Measurements from ENCODE around the gene MANBA. TPM values are rescaled to one million over a fixed set of nuclear protein-coding genes. Genes with fewer than 3 reads are reported as not detected.
A peak's percentile ranks its signal among the peaks of the same experiment; 100 is the strongest.

MANBA gene
- total and polyA plus RNA-seq, 2 of the 4 experiments (the other 2 are of a cell fraction), result 11.5 to 17.2 TPM

DNA sequence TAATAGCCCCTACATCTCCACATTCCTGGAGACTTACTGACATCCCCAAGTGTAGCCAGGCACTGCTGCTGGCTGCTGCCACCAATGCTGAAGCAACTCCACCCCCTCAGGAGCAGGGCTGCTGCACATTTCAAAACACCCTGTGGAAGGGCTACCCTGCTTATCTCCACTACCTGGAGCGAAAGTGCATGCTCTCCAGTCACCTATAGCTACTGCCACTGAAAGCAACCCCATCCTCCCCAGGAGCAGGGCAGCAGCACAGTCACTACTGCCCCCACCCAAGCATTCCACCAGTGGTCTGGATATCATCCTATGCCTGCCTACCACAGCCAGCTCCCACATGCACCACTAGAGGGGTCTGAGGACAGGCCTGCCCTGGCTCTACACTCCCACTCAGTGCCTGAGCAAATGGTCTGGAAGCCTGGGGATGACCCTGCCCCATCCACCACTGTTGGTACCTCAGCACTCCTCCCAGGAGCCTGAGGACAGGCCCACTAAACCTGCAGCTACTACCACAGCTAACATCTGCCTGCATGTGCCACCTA lies 55.3 kb downstream of the MANBA start:
- H3K9me1 ChIP-seq (ENCODE audit: insufficient read depth, low read length), result peaks cover 12% of the 10 kb centered on the region
- no peak overlapping the region for H3K4ac ChIP-seq (ENCODE audit: low read depth, low read length)
- H3K27me3 ChIP-seq (ENCODE audit: control insufficient read depth, insufficient read depth, low read length), result no peaks in the 10 kb centered on the region
- no TSS peak for BruUV-seq (replicated peaks)
- no peak overlapping the region for H3K4me2 ChIP-seq (ENCODE audit: low read depth, low read length)
- no peak overlapping the region for H2BK120ac ChIP-seq (ENCODE audit: low read depth, low read length)
- ATAC-seq (ENCODE audit: low read depth) (peak; percentile 32; the same call in 1 of the 2 replicates), DNase-seq (no peak)
- no peaks in the 10 kb centered on the region for H3K36me3 ChIP-seq (ENCODE audit: control insufficient read depth, insufficient read depth, low read length)
- ChIA-PET POLR2A (ENCODE audit: unreplicated experiment) (no interaction called here), CTCF (interaction anchor here (0.6 to 1.5 kb wide), 2 partner anchors 9 to 190 kb away, joined by 3 read pairs; no protein-coding TSS in a partner anchor)
- H3K9ac ChIP-seq (ENCODE audit: low read depth, low read length), result no peak overlapping the region
- H3K79me1 ChIP-seq (ENCODE audit: low read depth in 1 of 2, low read length in 2 of 2), result peaks cover 10 to 18% of the 10 kb centered on the region in 2 experiments; a peak in 3 of 4 replicates
- H2AK9ac ChIP-seq (replicated peaks; ENCODE audit: low read depth, low read length, poor library complexity), result peak overlapping the region; percentile 45
- H4K91ac ChIP-seq (ENCODE audit: insufficient read depth, low read depth, low read length), result no peak overlapping the region
- no peak overlapping the region for H2BK15ac ChIP-seq (ENCODE audit: low read depth, low read length)
- no peak overlapping the region for H4K8ac ChIP-seq (ENCODE audit: low read depth in 2 of 2, low read length in 2 of 2)
- no peak overlapping the region for H3K23ac ChIP-seq (ENCODE audit: low read depth, low read length)
- H3K56ac ChIP-seq (ENCODE audit: extremely low read depth, insufficient read depth, low read length), result no peak overlapping the region
- H2AK5ac ChIP-seq (ENCODE audit: low read depth, low read length), result peak overlapping the region; percentile 14; the same call in 1 of the 2 replicates
- no peaks in the 10 kb centered on the region; the same call in 1 of the 2 replicates for H3K4me1 ChIP-seq (ENCODE audit: control insufficient read depth, insufficient read depth, low read length)
- no peak overlapping the region for H3K4me3 ChIP-seq (ENCODE audit: insufficient read depth, low read depth, low read length)
- no peak overlapping the region for H3K27ac ChIP-seq (ENCODE audit: insufficient read depth, low read length)
- 100% methylated on average over 1 of the region's 1 CpG; no CpG with 5 or more reads in 1 of the 2 experiments for WGBS, 2 experiments (ENCODE audit: extremely low coverage in 2 of 2, insufficient read length in 1 of 2)
- H2BK5ac ChIP-seq (ENCODE audit: low read depth, low read length, poor library complexity, severe bottlenecking), result no peak overlapping the region
- peak overlapping the region; percentile 24 for H2AFZ ChIP-seq (replicated peaks; ENCODE audit: low read length, poor library complexity)
- dilution Hi-C loops (cut with HindIII; ENCODE audit: low sequenced_read_pairs, unreplicated experiment) (no loop called here), in situ Hi-C loops (cut with MboI; ENCODE audit: low sequenced_read_pairs) (no loop called here), intact Hi-C loops (cut with micrococcal nuclease) (no loop called here)
- no peaks in the 10 kb centered on the region for H4K20me1 ChIP-seq (ENCODE audit: insufficient read depth, low read length)
- H3K14ac ChIP-seq (replicated peaks; ENCODE audit: low read depth, low read length), result no peak overlapping the region
- TF ChIP-seq MAZ (IDR thresholded peaks at IDR 0.05; ENCODE audit: borderline replicate concordance, low read depth, low read length) (no peak), RCOR1 (IDR thresholded peaks at IDR 0.05; ENCODE audit: insufficient replicate concordance, low read length) (no peak), MAFK (IDR thresholded peaks at IDR 0.05; ENCODE audit: low read depth, low read length) (no peak), CEBPB (IDR thresholded peaks at IDR 0.05; ENCODE audit: low read depth, low read length) (no peak), RFX5 (IDR thresholded peaks at IDR 0.05; ENCODE audit: low read depth, low read length) (no peak), BHLHE40 (IDR thresholded peaks at IDR 0.05; ENCODE audit: low read depth, low read length) (no peak), MXI1 (IDR thresholded peaks at IDR 0.05; ENCODE audit: borderline replicate concordance, low read depth, low read length) (no peak), POLR2A (IDR thresholded peaks at IDR 0.05; ENCODE audit: low read depth, low read length) (no peak), SMC3 (IDR thresholded peaks at IDR 0.05; ENCODE audit: low read depth, low read length) (no peak), RAD21 (IDR thresholded peaks at IDR 0.05; ENCODE audit: low read length) (no peak), FOS (IDR thresholded peaks at IDR 0.05; ENCODE audit: low read depth, low read length) (no peak), NFE2L2 (IDR thresholded peaks at IDR 0.05; ENCODE audit: low read depth, low read length) (no peak)
- TF ChIP-seq, protein P1, sequence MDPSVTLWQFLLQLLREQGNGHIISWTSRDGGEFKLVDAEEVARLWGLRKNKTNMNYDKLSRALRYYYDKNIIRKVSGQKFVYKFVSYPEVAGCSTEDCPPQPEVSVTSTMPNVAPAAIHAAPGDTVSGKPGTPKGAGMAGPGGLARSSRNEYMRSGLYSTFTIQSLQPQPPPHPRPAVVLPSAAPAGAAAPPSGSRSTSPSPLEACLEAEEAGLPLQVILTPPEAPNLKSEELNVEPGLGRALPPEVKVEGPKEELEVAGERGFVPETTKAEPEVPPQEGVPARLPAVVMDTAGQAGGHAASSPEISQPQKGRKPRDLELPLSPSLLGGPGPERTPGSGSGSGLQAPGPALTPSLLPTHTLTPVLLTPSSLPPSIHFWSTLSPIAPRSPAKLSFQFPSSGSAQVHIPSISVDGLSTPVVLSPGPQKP (IDR thresholded peaks at IDR 0.05; ENCODE audit: borderline replicate concordance, low read depth, low read length), result no peak
- TF ChIP-seq, protein P2, sequence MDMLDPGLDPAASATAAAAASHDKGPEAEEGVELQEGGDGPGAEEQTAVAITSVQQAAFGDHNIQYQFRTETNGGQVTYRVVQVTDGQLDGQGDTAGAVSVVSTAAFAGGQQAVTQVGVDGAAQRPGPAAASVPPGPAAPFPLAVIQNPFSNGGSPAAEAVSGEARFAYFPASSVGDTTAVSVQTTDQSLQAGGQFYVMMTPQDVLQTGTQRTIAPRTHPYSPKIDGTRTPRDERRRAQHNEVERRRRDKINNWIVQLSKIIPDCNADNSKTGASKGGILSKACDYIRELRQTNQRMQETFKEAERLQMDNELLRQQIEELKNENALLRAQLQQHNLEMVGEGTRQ (IDR thresholded peaks at IDR 0.05; ENCODE audit: low read depth, low read length), result no peak
- TF ChIP-seq, protein P3, sequence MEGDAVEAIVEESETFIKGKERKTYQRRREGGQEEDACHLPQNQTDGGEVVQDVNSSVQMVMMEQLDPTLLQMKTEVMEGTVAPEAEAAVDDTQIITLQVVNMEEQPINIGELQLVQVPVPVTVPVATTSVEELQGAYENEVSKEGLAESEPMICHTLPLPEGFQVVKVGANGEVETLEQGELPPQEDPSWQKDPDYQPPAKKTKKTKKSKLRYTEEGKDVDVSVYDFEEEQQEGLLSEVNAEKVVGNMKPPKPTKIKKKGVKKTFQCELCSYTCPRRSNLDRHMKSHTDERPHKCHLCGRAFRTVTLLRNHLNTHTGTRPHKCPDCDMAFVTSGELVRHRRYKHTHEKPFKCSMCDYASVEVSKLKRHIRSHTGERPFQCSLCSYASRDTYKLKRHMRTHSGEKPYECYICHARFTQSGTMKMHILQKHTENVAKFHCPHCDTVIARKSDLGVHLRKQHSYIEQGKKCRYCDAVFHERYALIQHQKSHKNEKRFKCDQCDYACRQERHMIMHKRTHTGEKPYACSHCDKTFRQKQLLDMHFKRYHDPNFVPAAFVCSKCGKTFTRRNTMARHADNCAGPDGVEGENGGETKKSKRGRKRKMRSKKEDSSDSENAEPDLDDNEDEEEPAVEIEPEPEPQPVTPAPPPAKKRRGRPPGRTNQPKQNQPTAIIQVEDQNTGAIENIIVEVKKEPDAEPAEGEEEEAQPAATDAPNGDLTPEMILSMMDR (conservative IDR thresholded peaks at IDR 0.05; ENCODE audit: low read depth, low read length), result no peak
- no peak overlapping the region for H3K18ac ChIP-seq (ENCODE audit: low read depth, low read length)
- no peak overlapping the region for H4K5ac ChIP-seq (ENCODE audit: low read depth, low read length)
- H2BK20ac ChIP-seq (ENCODE audit: low read depth, low read length), result no peak overlapping the region
- H3K9me3 ChIP-seq (ENCODE audit: control insufficient read depth, insufficient read depth, low read length), result no peaks in the 10 kb centered on the region; the same call in 1 of the 2 replicates
